Astrocyte of the spinal cord (primary cell): ENCODE results near the gene PAEP.

Experiments
- DNase-seq: peaks from one replicate; pipeline ENCODE4 v3.0.0; 2011; ENCODE audit warnings: low read depth, low spot score
- H3K4me3 ChIP-seq: 2 replicates; pipeline ENCODE4 v1.5.1; 2011; ENCODE audit warnings: low read depth, mild to moderate bottlenecking, low read length, moderate library complexity
- CTCF ChIP-seq: IDR thresholded peaks from 2 replicates; pipeline ENCODE4 v1.5.1; 2012; ENCODE audit warnings: low read depth, mild to moderate bottlenecking, low read length, inconsistent platforms
- in situ Hi-C: cut with HindIII; loops from 2 replicates; pipeline ENCODE4 v1.10.0; 2017; ENCODE audit warnings: low sequenced_read_pairs

The PAEP gene

GRCh38 chr9:135584371-135584770 is 22.8 kb downstream of the PAEP start:
- no peak for TF ChIP-seq CTCF
- no peak overlapping the region for H3K4me3 ChIP-seq
- DNase-seq = no peak
- in situ Hi-C loops = no loop called here

GRCh38 chr9:135584934-135585333 is 23.4 kb downstream of the PAEP start:
- no peak overlapping the region for H3K4me3 ChIP-seq
- DNase-seq = no peak
- no peak for TF ChIP-seq CTCF
- in situ Hi-C loops = no loop called here

- no peak for DNase-seq
- in situ Hi-C loops = no loop called here
- TF ChIP-seq CTCF = no peak
- H3K4me3 ChIP-seq = no peak overlapping the region
Observed at GRCh38 chr9:135586601-135587109, 25.1 kb downstream of the PAEP start.

GRCh38 chr9:135587658-135588057 is 26.1 kb downstream of the PAEP start:
- no peak overlapping the region for H3K4me3 ChIP-seq
- TF ChIP-seq CTCF = no peak
- no peak for DNase-seq
- in situ Hi-C loops = no loop called here

- TF ChIP-seq CTCF = no peak
- no peak overlapping the region for H3K4me3 ChIP-seq
- DNase-seq = no peak
- in situ Hi-C loops = no loop called here
Observed at GRCh38 chr9:135588371-135588770, 26.8 kb downstream of the PAEP start.

- TF ChIP-seq CTCF = no peak
- no peak overlapping the region for H3K4me3 ChIP-seq
- no peak for DNase-seq
- in situ Hi-C loops = no loop called here
Observed at GRCh38 chr9:135588886-135589595, 27.5 kb downstream of the PAEP start.
